Neuron (in vitro differentiated cells): Measurements from ENCODE around the gene ACAD9.
"Not testable (repeated sequence)": the region's sequence is repeated elsewhere in the genome, so short reads cannot be mapped to it uniquely, and the experiment has no call there.

ENCODE experiments used
- H2AFZ ChIP-seq: one replicate; pipeline ENCODE4 v1.6.1; 2013; ENCODE audit warnings: low read depth, mild to moderate bottlenecking, inconsistent platforms, low read length, moderate library complexity
- H3K27me3 ChIP-seq: one replicate; pipeline ENCODE4 v1.6.1; 2013; ENCODE audit warnings: low read length; ENCODE audit not compliant: insufficient read depth
- H3K36me3 ChIP-seq: one replicate; pipeline ENCODE4 v1.6.1; 2013; ENCODE audit warnings: low read length; ENCODE audit not compliant: insufficient read depth
- H3K4me1 ChIP-seq: one replicate; pipeline ENCODE4 v1.6.1; 2013; ENCODE audit warnings: low read length; ENCODE audit not compliant: insufficient read depth
- H3K4me3 ChIP-seq: 2 replicates; pipeline ENCODE4 v1.5.1; 2013; ENCODE audit warnings: mild to moderate bottlenecking, low read length, moderate library complexity
- H3K9me3 ChIP-seq: one replicate; pipeline ENCODE4 v1.6.1; 2013; ENCODE audit warnings: low read length

The ACAD9 gene

DNA sequence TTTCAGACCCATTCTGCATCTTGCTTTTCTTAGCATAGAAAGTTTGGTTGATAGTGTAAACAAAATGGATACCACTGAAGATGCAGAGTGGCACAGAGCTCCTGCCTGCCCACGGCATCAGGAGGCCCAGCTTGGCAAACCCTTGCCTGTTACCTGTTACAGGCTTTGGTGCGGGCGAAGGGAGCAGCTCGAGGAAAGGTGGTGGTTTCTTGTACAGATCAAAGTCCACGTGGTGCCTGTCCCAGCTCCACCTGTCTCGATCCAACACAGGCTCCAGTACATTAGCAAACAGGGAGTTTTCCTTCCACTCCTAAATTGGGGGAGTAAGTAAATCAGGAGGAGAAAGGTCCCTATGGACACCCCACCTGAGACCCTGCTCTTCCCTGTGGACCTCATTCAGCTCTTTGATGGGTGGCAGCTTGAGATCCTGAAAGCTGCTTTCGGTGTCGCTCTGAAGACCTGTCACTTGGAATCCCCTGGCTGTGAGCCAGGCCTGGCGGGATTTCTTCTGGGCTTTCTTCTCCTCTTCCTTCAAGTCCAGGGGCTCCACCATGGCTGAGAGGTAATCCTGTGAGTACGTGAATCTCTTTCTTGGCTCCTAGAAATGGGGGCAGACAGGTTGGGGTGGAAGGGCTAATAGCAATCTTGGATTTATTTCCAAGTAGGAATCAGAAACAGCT is 35.7 kb downstream of the ACAD9 start:
- peaks cover 75% of the 10 kb centered on the region for H3K36me3 ChIP-seq
- H2AFZ ChIP-seq, result no peak overlapping the region
- H3K27me3 ChIP-seq, result no peaks in the 10 kb centered on the region
- no peaks in the 10 kb centered on the region for H3K4me1 ChIP-seq
- H3K4me3 ChIP-seq, result no peak overlapping the region
- H3K9me3 ChIP-seq, result peaks cover 2% of the 10 kb centered on the region

DNA sequence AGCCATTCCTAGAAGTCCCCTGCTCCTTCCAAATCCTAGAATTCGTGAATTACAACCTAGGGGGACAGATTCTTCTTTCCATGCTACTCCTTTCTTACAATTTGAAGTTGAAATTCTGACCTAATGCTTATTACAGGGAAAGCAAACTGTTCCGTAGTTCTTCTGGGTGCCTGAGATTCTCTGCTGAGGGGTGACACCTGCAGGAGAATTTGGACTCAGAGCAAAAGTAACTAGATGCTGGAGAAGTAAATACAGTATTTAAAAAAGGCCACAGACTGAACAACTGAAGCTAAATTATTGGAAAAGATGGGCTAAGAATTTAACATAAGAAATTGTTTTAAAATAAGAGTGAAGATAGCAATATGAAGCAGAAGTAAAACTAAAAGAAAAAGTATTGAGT is 37.9 kb downstream of the ACAD9 start:
- Histone ChIP-seq H2AFZ (no peak overlapping the region), H3K36me3 (peaks cover 60% of the 10 kb centered on the region), H3K4me1 (no peaks in the 10 kb centered on the region), H3K4me3 (no peak overlapping the region), H3K9me3 (peaks cover 9% of the 10 kb centered on the region), H3K27me3 (no peaks in the 10 kb centered on the region)

DNA sequence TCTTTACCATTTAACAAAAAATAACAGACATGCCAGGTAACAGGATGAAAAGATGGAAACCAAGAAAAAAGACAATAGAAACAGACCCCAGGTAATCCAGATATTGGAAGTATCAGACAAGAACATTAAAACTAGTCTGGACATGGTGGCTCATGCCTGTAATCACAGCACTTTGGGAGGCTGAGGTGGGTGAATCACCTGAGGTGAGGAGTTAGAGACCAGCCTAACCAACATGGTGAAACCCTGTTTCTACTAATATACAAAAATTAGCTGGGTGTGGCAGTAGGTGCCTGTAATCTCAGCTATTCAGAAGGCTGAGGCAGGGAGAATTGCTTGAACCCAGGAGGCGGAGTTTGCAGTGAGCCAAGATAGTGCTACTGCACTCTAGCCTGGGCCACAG is 40.6 kb downstream of the ACAD9 start:
- H3K9me3 ChIP-seq, result peaks cover 13% of the 10 kb centered on the region

DNA sequence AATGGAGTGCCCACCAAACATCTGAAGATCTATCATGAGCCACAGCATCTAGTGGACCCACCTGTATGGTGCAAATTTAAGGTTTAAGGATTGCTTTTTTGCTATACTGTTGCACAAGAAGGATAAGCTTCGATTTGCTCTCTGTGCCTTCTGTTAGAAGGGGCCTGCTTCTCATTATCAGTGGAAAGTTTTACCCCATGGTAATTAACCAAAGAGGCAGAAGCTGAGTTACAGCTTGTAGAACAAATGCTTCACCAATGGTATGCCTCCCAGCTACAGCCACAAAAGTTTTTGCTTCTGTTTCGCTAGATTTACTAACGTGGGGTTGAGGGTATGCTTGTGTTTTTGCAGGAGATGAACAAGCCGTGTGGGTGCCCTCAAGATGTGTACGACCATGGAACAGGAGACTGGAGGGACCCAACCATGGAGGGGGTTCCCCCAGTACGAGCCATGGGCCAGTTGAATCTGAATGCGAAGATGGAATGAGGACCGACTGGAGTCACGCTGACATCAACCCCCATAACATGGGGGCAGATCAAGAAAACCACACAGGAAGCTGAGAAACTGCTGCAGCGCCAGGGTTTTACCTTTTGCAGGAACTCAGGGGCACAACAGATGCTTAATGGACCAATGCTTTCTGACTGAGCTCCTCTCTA is 43.5 kb downstream of the ACAD9 start:
- no peaks in the 10 kb centered on the region for H3K27me3 ChIP-seq
- H3K36me3 ChIP-seq, result peaks cover 12% of the 10 kb centered on the region
- no peak overlapping the region for H3K4me3 ChIP-seq
- no peaks in the 10 kb centered on the region for H3K4me1 ChIP-seq
- no peak overlapping the region for H2AFZ ChIP-seq
- peaks cover 21% of the 10 kb centered on the region for H3K9me3 ChIP-seq

More for the DNA sequence above, 40.6 kb downstream of the ACAD9 start:
- no peak overlapping the region for H2AFZ ChIP-seq
- H3K36me3 ChIP-seq, result peaks cover 34% of the 10 kb centered on the region
- H3K4me1 ChIP-seq, result no peaks in the 10 kb centered on the region
- no peaks in the 10 kb centered on the region for H3K27me3 ChIP-seq
- no peak overlapping the region for H3K4me3 ChIP-seq

DNA sequence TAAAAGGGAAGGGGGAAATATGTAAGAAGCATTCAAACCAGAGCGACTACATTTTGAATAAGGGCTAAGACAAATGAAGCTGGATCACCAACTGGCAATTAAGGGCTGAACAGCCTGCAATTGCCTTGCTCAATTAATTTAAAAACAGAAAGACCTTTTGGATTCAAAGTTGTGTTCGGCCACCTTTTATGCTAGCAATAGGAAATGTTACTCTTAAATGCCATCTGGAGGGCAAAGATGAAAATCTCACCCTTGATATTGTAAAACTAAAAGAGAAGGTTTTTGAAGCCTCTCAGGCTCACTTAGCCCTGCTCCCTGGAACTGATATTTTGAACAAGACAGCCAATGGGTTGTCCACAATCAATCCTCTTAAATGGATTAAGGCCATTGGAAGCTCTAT is 44.2 kb downstream of the ACAD9 start:
- Histone ChIP-seq H3K9me3 (peaks cover 21% of the 10 kb centered on the region), H3K27me3 (no peaks in the 10 kb centered on the region), H3K4me1 (no peaks in the 10 kb centered on the region), H3K4me3 (no peak overlapping the region), H2AFZ (no peak overlapping the region), H3K36me3 (peaks cover 12% of the 10 kb centered on the region)

DNA sequence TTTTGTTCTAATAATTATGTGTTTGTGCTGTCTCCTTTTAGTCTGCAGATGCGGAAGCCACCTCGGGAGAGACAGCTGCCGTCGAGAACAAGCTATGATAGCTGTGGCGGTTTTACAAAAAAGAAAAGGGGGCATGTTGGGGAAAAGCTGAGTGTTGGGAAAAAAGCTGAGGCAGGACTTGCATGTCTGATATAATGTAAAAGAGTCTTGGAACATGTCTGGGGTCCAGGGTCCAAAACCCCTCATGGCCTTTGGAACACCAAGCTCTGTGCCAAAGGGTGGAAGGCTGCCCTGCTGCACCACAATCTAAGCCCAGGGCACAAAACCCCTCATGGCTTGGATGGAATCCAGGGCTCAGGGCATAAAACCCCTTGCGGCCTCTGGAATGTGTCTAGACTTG is 44.6 kb downstream of the ACAD9 start:
- H3K9me3 ChIP-seq, result peaks cover 21% of the 10 kb centered on the region
- H3K4me3 ChIP-seq, H3K27me3 ChIP-seq, H2AFZ ChIP-seq, H3K4me1 ChIP-seq: not testable (repeated sequence)
- H3K36me3 ChIP-seq, result peaks cover 11% of the 10 kb centered on the region

DNA sequence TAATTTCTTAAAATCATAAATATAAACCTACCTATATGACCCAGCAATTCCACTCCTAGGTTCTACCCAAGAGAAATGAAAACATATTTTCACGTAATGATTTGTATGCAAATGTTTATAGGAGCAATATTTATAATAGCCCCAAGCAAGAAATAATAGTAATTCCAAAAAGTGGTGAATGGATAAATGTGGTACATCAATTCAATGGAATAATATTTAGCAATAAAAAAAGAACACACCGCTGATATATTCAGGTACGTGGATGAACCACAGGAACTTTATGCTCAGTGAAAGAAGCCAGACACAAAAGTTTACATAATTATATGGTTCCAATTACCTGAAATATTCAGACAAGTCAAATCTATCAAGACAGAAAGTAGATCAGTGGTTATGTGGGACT is 49.9 kb downstream of the ACAD9 start:
- no peak overlapping the region for H3K4me3 ChIP-seq
- H3K9me3 ChIP-seq, result peaks cover 21% of the 10 kb centered on the region
- no peaks in the 10 kb centered on the region for H3K4me1 ChIP-seq
- no peak overlapping the region for H2AFZ ChIP-seq
- peaks cover 14% of the 10 kb centered on the region for H3K36me3 ChIP-seq
- no peaks in the 10 kb centered on the region for H3K27me3 ChIP-seq

DNA sequence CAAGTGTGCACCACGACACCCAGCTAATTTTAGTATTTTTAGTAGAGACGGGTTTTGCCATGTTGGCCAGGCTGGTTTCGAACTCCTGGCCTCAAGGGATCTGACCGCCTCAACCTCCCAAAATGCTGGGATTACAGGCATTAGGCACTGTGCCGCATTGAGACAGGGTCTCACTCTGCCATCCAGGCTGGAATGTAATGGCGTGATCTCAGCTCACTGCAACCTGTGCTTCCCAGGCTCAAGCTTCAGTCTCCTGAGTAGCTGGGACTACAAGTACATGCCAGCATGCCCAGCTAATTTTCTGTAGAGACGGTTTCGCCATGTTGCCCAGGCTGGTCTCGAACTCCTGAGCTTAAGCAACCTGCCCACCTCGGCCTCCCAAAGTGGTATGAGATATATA is 51.6 kb downstream of the ACAD9 start:
- Histone ChIP-seq H3K4me1 (no peaks in the 10 kb centered on the region), H3K27me3 (no peaks in the 10 kb centered on the region), H3K9me3 (peaks cover 14% of the 10 kb centered on the region), H2AFZ (no peak overlapping the region), H3K4me3 (no peak overlapping the region), H3K36me3 (peaks cover 14% of the 10 kb centered on the region)

DNA sequence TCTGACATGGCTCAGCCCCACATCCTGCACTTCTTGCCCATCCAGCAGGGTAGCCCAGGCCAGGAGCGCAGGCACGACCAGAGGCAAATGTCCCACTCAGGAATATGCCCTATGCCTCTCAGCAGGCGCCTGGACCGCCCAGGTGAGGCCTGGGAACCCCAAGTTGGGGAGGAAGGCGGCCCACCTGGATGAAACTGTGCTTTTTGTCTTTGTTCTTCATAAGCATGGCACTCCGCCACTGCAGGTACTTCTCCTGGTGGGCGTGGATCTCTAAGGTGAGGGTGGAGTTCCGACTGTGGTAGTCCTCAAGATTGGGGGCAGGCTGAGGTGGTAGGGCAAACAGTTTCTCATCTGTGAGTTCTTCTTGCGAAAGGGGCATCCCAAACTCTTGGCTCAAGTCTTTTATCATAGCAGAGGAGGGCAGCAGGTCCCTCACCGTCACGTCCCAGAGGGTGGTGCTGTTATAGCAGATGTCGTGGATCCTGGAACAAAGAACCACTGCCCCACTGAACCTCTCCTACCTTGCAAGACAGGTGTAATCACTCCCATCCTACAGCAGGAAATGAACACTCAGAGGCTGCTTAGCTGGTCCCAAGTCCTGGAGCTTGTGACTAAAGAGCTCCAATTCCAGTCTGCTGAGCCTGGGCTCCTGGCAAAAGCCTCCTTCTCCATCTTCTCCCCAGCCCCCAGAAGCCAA is 53.2 kb downstream of the ACAD9 start:
- Histone ChIP-seq H3K4me1 (no peaks in the 10 kb centered on the region), H3K36me3 (peaks cover 14% of the 10 kb centered on the region)

DNA sequence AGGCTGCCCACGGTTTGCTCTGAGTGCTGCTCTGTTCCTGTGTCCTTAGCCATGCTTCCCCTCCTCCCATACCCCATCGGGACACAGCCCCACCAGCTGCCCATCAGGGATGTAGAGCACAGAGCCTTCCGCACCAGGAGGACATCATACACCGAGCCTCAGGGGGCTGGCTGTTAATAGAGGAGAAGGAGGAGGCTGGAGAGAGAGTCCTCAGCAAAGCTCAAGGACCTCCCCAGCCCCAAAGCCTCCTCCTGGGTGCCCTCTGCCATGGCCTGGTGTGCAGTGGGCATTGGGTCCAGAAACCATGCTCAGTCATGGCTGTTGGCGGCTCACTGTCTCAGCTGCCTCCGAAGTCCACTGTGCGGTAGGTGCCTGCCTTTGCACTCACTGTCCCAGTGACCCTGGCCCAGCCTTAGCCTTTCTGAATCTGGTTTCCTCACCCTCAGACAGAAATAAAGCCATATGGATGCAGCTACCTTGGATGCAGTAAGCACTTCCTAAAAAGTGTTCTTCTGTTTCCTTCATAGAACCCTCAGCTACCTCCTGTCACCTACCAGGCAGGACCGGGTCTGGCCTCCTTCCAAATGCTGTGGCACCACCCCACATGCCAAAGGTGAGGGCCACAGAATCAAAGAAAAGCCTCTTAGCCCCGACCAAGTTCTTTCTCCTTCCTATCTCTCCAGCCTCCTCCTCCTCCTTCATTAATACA is 53.9 kb downstream of the ACAD9 start:
- Histone ChIP-seq H3K4me1 (no peaks in the 10 kb centered on the region), H3K9me3 (peaks cover 9% of the 10 kb centered on the region), H3K36me3 (peaks cover 14% of the 10 kb centered on the region), H2AFZ (no peak overlapping the region), H3K4me3 (no peak overlapping the region), H3K27me3 (no peaks in the 10 kb centered on the region)

More for the DNA sequence above, 53.2 kb downstream of the ACAD9 start:
- H3K9me3 ChIP-seq, result peaks cover 9% of the 10 kb centered on the region
- no peak overlapping the region for H3K4me3 ChIP-seq
- H3K27me3 ChIP-seq, result no peaks in the 10 kb centered on the region
- H2AFZ ChIP-seq, result no peak overlapping the region

DNA sequence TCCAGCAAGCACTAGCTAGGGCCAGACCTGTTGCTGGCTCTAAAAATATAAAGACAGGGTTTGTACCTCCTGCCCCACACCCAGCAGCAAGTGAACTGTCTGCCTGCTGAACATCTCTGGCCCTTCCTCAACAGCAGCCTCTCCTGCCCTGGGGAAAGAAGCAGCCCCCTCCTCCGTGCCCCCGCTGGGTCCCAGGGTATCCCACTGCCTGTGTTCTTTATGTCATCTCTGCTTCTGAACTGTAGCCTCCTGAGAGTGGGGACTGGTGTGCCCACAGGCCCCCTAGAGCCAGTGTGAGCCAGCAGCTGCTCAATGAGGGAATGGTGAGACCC is 54.5 kb downstream of the ACAD9 start:
- H2AFZ ChIP-seq, result no peak overlapping the region
- H3K9me3 ChIP-seq, result peaks cover 9% of the 10 kb centered on the region
- H3K27me3 ChIP-seq, result no peaks in the 10 kb centered on the region
- H3K36me3 ChIP-seq, result peaks cover 14% of the 10 kb centered on the region
- H3K4me3 ChIP-seq, result no peak overlapping the region
- H3K4me1 ChIP-seq, result no peaks in the 10 kb centered on the region

DNA sequence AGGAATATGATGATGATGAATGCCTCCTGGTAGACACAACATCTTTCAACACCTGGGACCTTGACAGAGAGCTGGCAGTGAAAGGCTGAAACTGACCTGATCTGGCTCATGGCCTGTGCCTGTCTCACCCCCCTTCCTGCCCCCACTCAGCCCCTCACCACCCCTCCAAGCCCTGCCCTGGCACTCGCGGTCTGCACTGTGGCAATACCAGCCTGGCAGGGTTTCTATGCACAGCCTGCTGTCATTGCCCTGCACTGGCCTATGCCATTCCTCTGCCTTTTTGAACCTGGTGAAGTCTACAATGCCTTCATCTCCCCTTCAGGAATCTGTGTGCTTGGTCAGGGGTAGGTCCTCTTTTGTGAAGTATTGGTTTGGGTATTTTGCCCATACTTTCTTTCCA is 56.5 kb downstream of the ACAD9 start:
- Histone ChIP-seq H3K4me3 (no peak overlapping the region), H2AFZ (no peak overlapping the region), H3K27me3 (no peaks in the 10 kb centered on the region), H3K4me1 (no peaks in the 10 kb centered on the region), H3K9me3 (peaks cover 3% of the 10 kb centered on the region), H3K36me3 (peaks cover 13% of the 10 kb centered on the region)

DNA sequence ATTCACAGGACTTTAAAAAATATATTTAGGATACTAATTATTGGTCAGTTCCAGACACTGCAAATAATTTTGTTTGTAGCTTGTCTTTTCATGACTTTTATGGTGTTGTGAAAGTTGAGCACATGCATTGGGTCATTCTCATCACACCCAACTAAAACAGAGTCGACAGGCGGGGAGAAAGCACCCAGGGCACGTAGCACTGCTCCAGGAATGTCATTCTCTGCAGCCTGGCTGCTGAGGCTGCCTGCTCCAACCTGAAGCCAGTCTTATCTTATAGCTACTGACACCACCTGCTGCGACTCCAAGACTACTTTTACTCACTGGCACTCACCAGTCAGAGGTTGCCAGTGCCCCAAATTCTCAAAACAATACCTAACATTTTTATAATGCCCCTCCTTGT is 56.9 kb downstream of the ACAD9 start:
- no peaks in the 10 kb centered on the region for H3K9me3 ChIP-seq
- H3K4me1 ChIP-seq, result no peaks in the 10 kb centered on the region
- no peaks in the 10 kb centered on the region for H3K27me3 ChIP-seq
- peaks cover 10% of the 10 kb centered on the region for H3K36me3 ChIP-seq
- no peak overlapping the region for H2AFZ ChIP-seq
- H3K4me3 ChIP-seq, result no peak overlapping the region
